Measurements from ENCODE around the gene MUC5B. TPM values are rescaled to one million over a fixed set of nuclear protein-coding genes. Genes with fewer than 3 reads are reported as not detected.

The MUC5B gene
- total RNA-seq, 1 experiment from 2014 or later: 2.1 TPM

- ChIA-PET POLR2A (ENCODE audit: unreplicated experiment) (no interaction called here), CTCF (no interaction called here)
- 0 out of 2 replicates have a peak, but pooled peaks cover 3% of the 10 kb centered on the region for H3K79me2 ChIP-seq (ENCODE audit: low read depth)
- H2AFZ ChIP-seq: no peak overlapping the region
- H3K4me3 ChIP-seq: no peak overlapping the region
- no peak overlapping the region for H3K27ac ChIP-seq
- H3F3A ChIP-seq (ENCODE audit: insufficient read depth, low read depth): no peaks in the 10 kb centered on the region
- TF ChIP-seq CTCF (conservative IDR thresholded peaks at IDR 0.05): no peak
- no peak for TF ChIP-seq EZH2 (IDR thresholded peaks at IDR 0.05; ENCODE audit: low read depth)
- H3K4me2 ChIP-seq: no peak overlapping the region
- no TSS peak for BruUV-seq (replicated peaks)
- no peaks in the 10 kb centered on the region for H3K9me3 ChIP-seq (ENCODE audit: insufficient read depth, low read depth)
- DNase-seq: no peak
- H3K9me2 ChIP-seq (ENCODE audit: insufficient read depth): no peaks in the 10 kb centered on the region
- intact Hi-C loops (cut with micrococcal nuclease; ENCODE audit: unreplicated experiment): no loop called here
- H3K36me3 ChIP-seq (ENCODE audit: low read depth): no peaks in the 10 kb centered on the region
- H3K4me1 ChIP-seq (replicated peaks; ENCODE audit: insufficient read depth): peaks cover 7% of the 10 kb centered on the region
- no peaks in the 10 kb centered on the region for H3K27me3 ChIP-seq (ENCODE audit: insufficient read depth, low read depth)
- no peaks in the 10 kb centered on the region for H4K20me1 ChIP-seq (ENCODE audit: insufficient read depth)
Observed at GRCh38 chr11:1228921-1229451, 6.1 kb downstream of the MUC5B start.

GRCh38 chr11:1229471-1230120, 6.7 kb downstream of the MUC5B start:
- intact Hi-C loops (cut with micrococcal nuclease; ENCODE audit: unreplicated experiment): no loop called here
- Histone ChIP-seq H3K4me3 (no peak overlapping the region), H3K79me2 (ENCODE audit: low read depth) (0 out of 2 replicates have a peak, but pooled peaks cover 3% of the 10 kb centered on the region), H3K4me2 (no peak overlapping the region), H3K36me3 (ENCODE audit: low read depth) (no peaks in the 10 kb centered on the region), H4K20me1 (ENCODE audit: insufficient read depth) (no peaks in the 10 kb centered on the region), H3K9me2 (ENCODE audit: insufficient read depth) (no peaks in the 10 kb centered on the region), H3K9me3 (ENCODE audit: insufficient read depth, low read depth) (no peaks in the 10 kb centered on the region), H3F3A (ENCODE audit: insufficient read depth, low read depth) (no peaks in the 10 kb centered on the region), H3K27me3 (ENCODE audit: insufficient read depth, low read depth) (no peaks in the 10 kb centered on the region), H2AFZ (no peak overlapping the region), H3K27ac (no peak overlapping the region), H3K4me1 (replicated peaks; ENCODE audit: insufficient read depth) (peaks cover 7% of the 10 kb centered on the region)
- POLR2A ChIA-PET (ENCODE audit: unreplicated experiment): no interaction called here
- CTCF ChIA-PET: no interaction called here
- BruUV-seq (replicated peaks): no TSS peak
- DNase-seq: no peak
- TF ChIP-seq EZH2 (IDR thresholded peaks at IDR 0.05; ENCODE audit: low read depth) (no peak), CTCF (conservative IDR thresholded peaks at IDR 0.05) (no peak)

- H3K27ac ChIP-seq: no peak overlapping the region
- no peaks in the 10 kb centered on the region for H3F3A ChIP-seq (ENCODE audit: insufficient read depth, low read depth)
- H3K4me3 ChIP-seq: no peak overlapping the region
- H3K36me3 ChIP-seq (ENCODE audit: low read depth): no peaks in the 10 kb centered on the region
- H3K4me1 ChIP-seq (replicated peaks; ENCODE audit: insufficient read depth): peaks cover 7% of the 10 kb centered on the region
- TF ChIP-seq CTCF (conservative IDR thresholded peaks at IDR 0.05): no peak
- no peak for TF ChIP-seq EZH2 (IDR thresholded peaks at IDR 0.05; ENCODE audit: low read depth)
- H3K27me3 ChIP-seq (ENCODE audit: insufficient read depth, low read depth): no peaks in the 10 kb centered on the region
- no TSS peak for BruUV-seq (replicated peaks)
- no peaks in the 10 kb centered on the region for H3K9me2 ChIP-seq (ENCODE audit: insufficient read depth)
- H4K20me1 ChIP-seq (ENCODE audit: insufficient read depth): no peaks in the 10 kb centered on the region
- POLR2A ChIA-PET (ENCODE audit: unreplicated experiment): no interaction called here
- H3K9me3 ChIP-seq (ENCODE audit: insufficient read depth, low read depth): no peaks in the 10 kb centered on the region
- no peak overlapping the region for H2AFZ ChIP-seq
- CTCF ChIA-PET: no interaction called here
- 0 out of 2 replicates have a peak, but pooled peaks cover under 1% of the 10 kb centered on the region for H3K79me2 ChIP-seq (ENCODE audit: low read depth)
- no peak overlapping the region for H3K4me2 ChIP-seq
- no peak for DNase-seq
- intact Hi-C loops (cut with micrococcal nuclease; ENCODE audit: unreplicated experiment): no loop called here
Observed at GRCh38 chr11:1230121-1230455, 7.2 kb downstream of the MUC5B start.

Data from PC-9 (cell line).